ENCODE measurements around the gene KCNA3.

GRCh38 chr1:110700767-110701166 lies 26.0 kb upstream of the KCNA3 start:
- no peak for TF ChIP-seq POLR2AphosphoS5 (IDR thresholded peaks at IDR 0.05; ENCODE audit: borderline replicate concordance, low read depth, low read length)
- no peak for TF ChIP-seq EZH2 (IDR thresholded peaks at IDR 0.05)
- no peak for TF ChIP-seq FOXP2 (optimal IDR thresholded peaks at IDR 0.05; ENCODE audit: control extremely low read depth, extremely low read length, insufficient read depth)

Measured in SK-N-MC (cell line).